GM12891 (cell line): ENCODE results near the gene PLPPR1.
"Not testable (repeated sequence)": the region's sequence is repeated elsewhere in the genome, so short reads cannot be mapped to it uniquely, and the experiment has no call there.

ENCODE experiments used
- DNase-seq: peaks from one replicate; pipeline ENCODE4 v3.0.0; 2011; ENCODE audit warnings: low spot score; ENCODE audit not compliant: insufficient read length
- FAIRE-seq: peaks from 2 replicates; lab custom pipeline; 2011; peaks lifted over from hg19 to GRCh38; lab: Jason Lieb, UNC
- PAX5 ChIP-seq: IDR thresholded peaks from 2 replicates; pipeline ENCODE4 v1.6.1; 2011; ENCODE audit warnings: low read length, moderate library complexity, mild to moderate bottlenecking; ENCODE audit not compliant: insufficient read depth, severe bottlenecking
- POLR2A ChIP-seq: IDR thresholded peaks from 2 replicates; pipeline ENCODE4 v1.6.1; 2011; ENCODE audit warnings: low read depth, low read length, control low read depth
- POLR2AphosphoS5 ChIP-seq: IDR thresholded peaks from 2 replicates; pipeline ENCODE4 v1.6.1; 2011; ENCODE audit warnings: low read depth, low read length, control low read depth
- POU2F2 ChIP-seq: IDR thresholded peaks from 2 replicates; pipeline ENCODE4 v1.6.1; 2011; ENCODE audit warnings: low read depth, mild to moderate bottlenecking, control low read depth, low read length, moderate library complexity
- SPI1 ChIP-seq: IDR thresholded peaks from 2 replicates; pipeline ENCODE4 v1.6.1; 2011; ENCODE audit warnings: low read depth, low read length, control low read depth
- TAF1 ChIP-seq: IDR thresholded peaks from 2 replicates; pipeline ENCODE4 v1.6.1; 2011; ENCODE audit warnings: low read depth, low read length, control low read depth

PLPPR1 gene

GRCh38 chr9:101325053-101325452, 296.5 kb downstream of the PLPPR1 start:
- TF ChIP-seq TAF1 = no peak
- TF ChIP-seq SPI1 = no peak
- no peak for TF ChIP-seq POLR2A
- no peak for TF ChIP-seq PAX5
- TF ChIP-seq POLR2AphosphoS5 = no peak
- TF ChIP-seq POU2F2 = no peak
- no peak for DNase-seq
- no peak for FAIRE-seq

DNA sequence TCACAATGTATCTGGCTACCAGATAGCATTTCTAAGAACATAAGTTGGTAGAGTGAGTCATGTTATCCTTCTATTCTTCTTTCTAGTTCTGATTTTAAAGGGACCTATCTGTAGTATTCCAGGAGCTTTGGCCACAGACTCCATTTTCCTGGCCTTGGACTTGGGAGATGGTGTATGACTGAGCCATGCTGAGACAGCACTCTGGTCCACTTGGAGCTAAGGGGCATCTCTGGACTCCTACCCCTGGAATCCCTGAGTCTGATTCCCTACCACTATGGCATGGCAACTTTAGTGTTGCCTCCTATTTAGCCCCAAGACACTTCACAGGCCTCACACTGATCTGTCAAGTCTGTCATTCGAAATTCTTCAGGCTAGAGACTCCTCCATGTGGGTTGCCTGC, 297.5 kb downstream of the PLPPR1 start:
- TF ChIP-seq SPI1 (no peak), TAF1 (no peak), POLR2A (no peak), PAX5 (no peak), POU2F2 (no peak), POLR2AphosphoS5 (no peak)
- no peak for FAIRE-seq

GRCh38 chr9:101326501-101326900, 298.0 kb downstream of the PLPPR1 start:
- TF ChIP-seq POLR2A = no peak
- no peak for TF ChIP-seq POU2F2
- no peak for TF ChIP-seq TAF1
- no peak for TF ChIP-seq SPI1
- TF ChIP-seq PAX5 = no peak
- TF ChIP-seq POLR2AphosphoS5 = no peak
- DNase-seq = no peak
- no peak for FAIRE-seq

More for the DNA sequence above, 297.5 kb downstream of the PLPPR1 start:
- DNase-seq = no peak

- not testable (repeated sequence) for DNase-seq, FAIRE-seq
Observed at GRCh38 chr9:101327422-101327909, 298.9 kb downstream of the PLPPR1 start.

GRCh38 chr9:101332362-101332761, 303.8 kb downstream of the PLPPR1 start:
- no peak for TF ChIP-seq PAX5
- no peak for TF ChIP-seq SPI1
- TF ChIP-seq POLR2AphosphoS5 = no peak
- no peak for TF ChIP-seq POU2F2
- no peak for TF ChIP-seq TAF1
- no peak for TF ChIP-seq POLR2A
- FAIRE-seq (no peak), DNase-seq (no peak)

DNA sequence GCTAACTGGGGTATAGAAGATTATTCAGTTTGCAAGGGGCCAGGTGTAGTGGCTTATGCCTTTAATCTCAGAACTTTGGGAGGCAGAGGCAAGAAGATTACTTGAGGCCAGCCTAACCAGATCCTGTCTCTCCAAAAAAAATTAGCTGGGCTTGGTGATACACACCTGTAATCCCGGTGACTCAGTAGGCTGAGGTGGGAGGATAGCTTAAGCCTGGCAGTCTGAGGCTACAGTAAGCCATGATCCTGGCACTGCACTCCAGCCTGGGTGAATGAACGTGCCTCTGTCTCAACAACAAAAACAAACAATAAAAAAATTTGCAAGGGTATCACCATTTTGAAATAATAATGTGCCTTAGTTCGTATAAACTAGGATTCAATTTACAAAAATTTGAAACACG, 305.0 kb downstream of the PLPPR1 start:
- no peak for DNase-seq
- TF ChIP-seq POU2F2 (no peak), TAF1 (no peak), POLR2AphosphoS5 (no peak), PAX5 (no peak), SPI1 (no peak), POLR2A (no peak)
- FAIRE-seq = no peak

DNA sequence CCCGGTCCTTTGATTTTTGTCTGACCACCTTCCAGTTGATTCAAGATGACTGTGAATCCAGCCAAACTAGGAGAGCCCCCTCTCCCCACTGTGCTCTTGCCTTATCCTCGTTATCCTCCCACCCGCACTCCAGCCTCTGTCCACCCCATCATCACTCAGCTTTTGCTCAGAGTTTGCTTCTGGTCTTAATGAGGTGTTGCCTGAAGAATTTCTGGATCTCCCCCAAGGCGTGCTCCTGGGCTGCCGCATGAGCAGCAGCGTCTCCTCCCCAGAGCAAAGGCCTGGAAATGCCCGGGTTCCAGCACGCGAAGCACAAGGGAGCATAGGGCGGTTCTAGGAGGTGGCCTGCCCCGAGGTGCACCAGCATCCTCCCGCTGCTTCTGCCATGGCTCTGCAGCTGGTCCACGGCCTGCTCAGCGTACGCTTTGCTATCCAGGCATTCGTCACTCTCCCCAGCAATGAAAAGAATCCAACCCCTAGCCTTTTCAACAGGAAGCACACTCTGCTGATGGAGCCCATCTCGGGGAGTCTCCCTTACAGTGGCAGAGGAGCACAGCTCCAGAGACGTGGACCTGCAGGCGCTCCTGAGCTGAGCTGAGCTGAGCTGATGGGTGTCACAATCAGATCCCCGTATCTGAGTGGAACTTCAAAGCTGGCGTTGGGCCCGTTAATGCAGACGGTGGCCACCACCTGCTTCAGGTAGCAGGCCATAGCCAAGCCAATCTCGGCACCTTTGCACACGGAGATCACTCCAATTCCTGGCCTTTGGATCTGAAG, 305.6 kb downstream of the PLPPR1 start:
- FAIRE-seq = no peak
- no peak for DNase-seq
- TF ChIP-seq POLR2A = no peak

DNA sequence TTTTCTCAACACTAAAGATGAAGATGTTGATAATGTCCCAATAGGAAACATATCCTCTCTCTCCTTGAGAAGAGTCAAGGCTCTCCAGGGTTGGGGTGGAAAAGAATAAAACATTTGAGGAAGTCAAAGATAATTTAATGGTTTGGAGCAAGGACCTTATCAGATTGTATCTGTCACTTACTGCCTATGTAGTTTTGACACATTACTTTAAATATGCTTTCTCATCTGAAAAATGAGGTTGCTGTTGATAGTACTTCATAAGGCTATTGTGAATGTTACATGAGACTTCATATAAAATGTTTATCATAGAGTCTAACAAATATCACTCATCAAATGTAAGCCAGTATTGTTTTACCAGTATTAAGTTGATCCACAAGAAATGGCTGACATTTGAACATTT, 307.6 kb downstream of the PLPPR1 start:
- TF ChIP-seq POLR2A (no peak), POLR2AphosphoS5 (no peak), SPI1 (no peak), TAF1 (no peak), PAX5 (no peak), POU2F2 (no peak)
- FAIRE-seq (no peak), DNase-seq (no peak)

DNA sequence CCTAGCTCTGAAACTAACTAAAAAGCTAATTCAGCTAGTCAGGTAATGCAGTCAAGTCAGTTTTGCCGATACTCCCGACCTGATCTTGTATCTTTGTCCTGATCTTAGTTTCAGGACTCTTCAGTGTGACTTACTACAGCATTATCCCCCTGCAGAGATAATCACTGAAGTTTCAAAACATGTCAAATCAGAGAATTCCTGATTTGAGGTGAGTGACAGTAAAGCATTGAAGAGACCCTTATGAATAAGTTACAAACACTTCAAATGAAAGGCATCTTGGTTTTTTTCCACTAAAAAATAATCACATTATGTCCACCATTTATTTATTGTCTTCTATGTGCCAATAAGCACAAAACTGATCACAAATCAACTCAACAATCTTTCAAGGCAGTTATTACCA, 308.7 kb downstream of the PLPPR1 start:
- no peak for DNase-seq
- TF ChIP-seq PAX5 (no peak), TAF1 (no peak), POLR2AphosphoS5 (no peak), POLR2A (no peak), SPI1 (no peak), POU2F2 (no peak)
- FAIRE-seq = no peak

DNA sequence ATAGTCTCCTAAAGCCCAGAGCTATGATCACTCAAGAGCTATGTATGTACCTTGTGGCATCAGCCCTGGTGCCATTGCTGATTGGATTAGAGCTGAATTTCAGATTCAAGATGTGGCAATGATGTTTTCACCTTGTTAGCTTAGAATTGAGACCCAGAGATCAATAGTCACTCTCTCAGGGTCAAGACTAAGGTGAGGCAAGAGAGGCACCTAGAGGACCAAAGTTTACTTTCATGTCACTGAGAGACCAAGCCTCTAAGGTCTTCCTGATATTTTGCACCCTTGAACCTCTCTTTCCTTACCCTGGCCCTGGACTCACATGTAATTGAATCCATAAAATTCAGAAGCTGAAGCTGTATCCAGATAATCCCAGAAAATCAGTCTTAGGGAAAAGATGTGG, 313.4 kb downstream of the PLPPR1 start:
- no peak for DNase-seq
- no peak for TF ChIP-seq SPI1
- TF ChIP-seq POU2F2 = no peak
- TF ChIP-seq PAX5 = no peak
- no peak for TF ChIP-seq TAF1
- no peak for TF ChIP-seq POLR2AphosphoS5
- no peak for TF ChIP-seq POLR2A
- no peak for FAIRE-seq
